HepG2 (cell line): ENCODE results near the gene CCDC33. TPM values are rescaled to one million over a fixed set of nuclear protein-coding genes. Genes with fewer than 3 reads are reported as not detected.

Source experiments
- FOXK1 ChIP-seq: sonication (generic); formaldehyde crosslinking; IDR thresholded peaks from 2 replicates; pipeline ENCODE4 v1.4.0; 2020; ENCODE audit warnings: low read depth, missing genetic modification reagents, borderline replicate concordance
- KAT8 ChIP-seq: IDR thresholded peaks from 2 replicates; pipeline ENCODE4 v1.6.1; 2016; ENCODE audit warnings: missing genetic modification reagents, missing compliant biosample characterization
- KLF13 ChIP-seq: sonication (generic); formaldehyde crosslinking; IDR thresholded peaks from 2 replicates; pipeline ENCODE4 v1.4.0; 2020; ENCODE audit warnings: mild to moderate bottlenecking, missing genetic modification reagents
- MED8 ChIP-seq: sonication (generic); formaldehyde crosslinking; IDR thresholded peaks from 2 replicates; pipeline ENCODE4 v1.8.1; 2023; ENCODE audit warnings: mild to moderate bottlenecking, missing genetic modification reagents; ENCODE audit not compliant: insufficient replicate concordance
- NAIF1 ChIP-seq: sonication (generic); formaldehyde crosslinking; IDR thresholded peaks from 2 replicates; pipeline ENCODE4 v1.5.0; 2020; ENCODE audit warnings: mild to moderate bottlenecking, missing genetic modification reagents, borderline replicate concordance
- SMAD1 ChIP-seq: sonication (generic); formaldehyde crosslinking; IDR thresholded peaks from 2 replicates; pipeline ENCODE4 v1.4.0; 2020; ENCODE audit warnings: missing genetic modification reagents, low read depth, mild to moderate bottlenecking, borderline replicate concordance
- SOX5 ChIP-seq: IDR thresholded peaks from 2 replicates; pipeline ENCODE4 v1.6.1; 2016; ENCODE audit warnings: borderline replicate concordance
- ZNF101 ChIP-seq: sonication (generic); formaldehyde crosslinking; IDR thresholded peaks from 2 replicates; pipeline ENCODE4 v1.4.0; 2020; ENCODE audit warnings: mild to moderate bottlenecking, low read depth, missing genetic modification reagents, borderline replicate concordance
- ZNF20 ChIP-seq: sonication (generic); formaldehyde crosslinking; IDR thresholded peaks from 2 replicates; pipeline ENCODE4 v1.4.0; 2020; ENCODE audit warnings: mild to moderate bottlenecking, moderate library complexity, missing genetic modification reagents
- ZNF329 ChIP-seq: sonication (generic); formaldehyde crosslinking; IDR thresholded peaks from 2 replicates; pipeline ENCODE4 v1.9.0; 2021; ENCODE audit warnings: low read depth, mild to moderate bottlenecking, missing genetic modification reagents
- ZNF883 ChIP-seq: sonication (generic); formaldehyde crosslinking; IDR thresholded peaks from 2 replicates; pipeline ENCODE4 v1.5.1; 2020; ENCODE audit warnings: mild to moderate bottlenecking, missing genetic modification reagents; ENCODE audit errors: not compliant biosample characterization
- polyA plus RNA-seq, 8 experiments: library from polyadenylated mRNA; depleted of rRNA in 3 of 8; stranded (reverse) in 7 of 8; unstranded in 1 of 8; fragments of >200 nt; fragmentation: Illumina TruSeq in 4 of 8; extraction: Trizol in 4 of 8; gene quantifications; 2 replicates each; pipeline versions ENCODE4 v1.2.1 to v1.2.3, GENCODE V29; 2011 to 2016; ENCODE audit warnings: low read depth in 4 of 8, missing spikeins in 1 of 8, mixed read lengths in 1 of 8; ENCODE audit not compliant: insufficient read depth in 1 of 8
- total RNA-seq, 5 experiments: library from RNA; depleted of rRNA; stranded (reverse); fragments of >200 nt; fragmentation: Illumina TruSeq; extraction: Trizol; gene quantifications; 2 replicates each; pipeline ENCODE4 v1.2.3, GENCODE V29; 2016; ENCODE audit warnings: low read depth in 1 of 5
- TF ChIP-seq, protein P1 (sequence below): sonication (generic); formaldehyde crosslinking; IDR thresholded peaks from 2 replicates; pipeline ENCODE4 v1.4.0; 2020; ENCODE audit warnings: missing genetic modification reagents, mild to moderate bottlenecking, borderline replicate concordance
- TF ChIP-seq, protein P2 (sequence below): sonication (generic); formaldehyde crosslinking; IDR thresholded peaks from 2 replicates; pipeline ENCODE4 v1.5.1; 2020; ENCODE audit warnings: missing genetic modification reagents, mild to moderate bottlenecking, borderline replicate concordance
- TF ChIP-seq, protein P3 (sequence below): sonication (generic); formaldehyde crosslinking; IDR thresholded peaks from 2 replicates; pipeline ENCODE4 v1.4.0; 2020; ENCODE audit warnings: mild to moderate bottlenecking, missing genetic modification reagents
- TF ChIP-seq, protein P4 (sequence below), 2 experiments: sonication (generic) in 1 of 2; formaldehyde crosslinking in 1 of 2; IDR thresholded peaks; 2 replicates each; pipeline versions ENCODE4 v1.4.0 to v1.6.1; 2018 to 2020; ENCODE audit warnings: missing genetic modification reagents in 2 of 2, borderline replicate concordance in 1 of 2, low read depth in 1 of 2, mild to moderate bottlenecking in 1 of 2, missing biosample characterization in 1 of 2
- TF ChIP-seq, protein P5 (sequence below): sonication (generic); formaldehyde crosslinking; IDR thresholded peaks from 2 replicates; pipeline ENCODE4 v1.9.0; 2021; ENCODE audit warnings: missing genetic modification reagents, mild to moderate bottlenecking, borderline replicate concordance

The CCDC33 gene
- total and polyA plus RNA-seq, 2 of the 13 experiments (the other 11 are each of a cell fraction or from before 2014, with no cell fraction given), result 0.30 TPM; not detected in 1

DNA sequence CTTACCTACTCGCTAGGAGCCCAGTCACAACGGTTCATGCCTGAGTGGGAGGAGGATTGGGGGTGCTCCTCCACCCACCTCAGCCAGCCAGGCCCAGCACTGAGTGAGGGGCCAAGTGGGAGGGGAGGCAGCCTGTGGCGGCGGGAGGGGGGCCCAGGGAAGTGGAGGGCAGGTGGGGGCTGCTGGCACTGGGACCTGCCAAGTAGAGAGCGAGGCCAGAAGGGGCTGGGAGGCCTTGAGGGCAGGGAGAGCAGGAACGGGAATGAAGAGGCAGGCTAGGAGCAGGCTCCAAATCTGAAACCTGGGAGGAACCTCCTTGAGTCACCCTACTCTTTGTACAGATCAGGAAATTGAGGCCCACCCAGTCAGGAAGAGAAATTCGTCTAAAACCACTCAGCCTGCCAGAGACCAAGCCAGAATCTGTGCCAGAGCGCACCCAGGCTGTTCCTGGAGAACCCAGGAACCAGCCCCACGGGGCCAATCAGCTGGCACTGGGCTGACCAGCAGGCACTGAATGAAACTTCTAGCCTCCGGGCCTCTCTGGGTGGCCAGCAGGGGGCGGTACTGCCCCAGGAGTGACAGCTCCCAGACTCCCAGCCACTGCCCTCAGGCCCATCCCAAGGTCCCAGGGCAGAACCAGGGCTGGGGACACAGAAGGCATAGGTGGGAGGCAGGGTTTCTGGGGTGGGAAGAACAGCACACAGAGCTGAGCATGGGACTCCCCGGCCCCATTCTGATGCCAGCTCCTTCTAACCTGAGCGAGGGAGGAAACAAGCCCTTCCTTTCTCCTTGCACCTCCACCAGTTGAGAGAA, 146.1 kb downstream of the CCDC33 start (continued):
- TF ChIP-seq ZNF883 (peak; percentile 53), SOX5 (CRISPR knock-in tag) (no peak), ZNF329 (no peak), ZNF20 (CRISPR knock-in tag) (no peak), FOXK1 (CRISPR knock-in tag) (0 out of 2 replicates have a peak, but pooled peaks have one; percentile 41), ZNF101 (no peak), SMAD1 (CRISPR knock-in tag) (no peak), NAIF1 (CRISPR knock-in tag) (no peak), KLF13 (CRISPR knock-in tag) (0 out of 2 replicates have a peak, but pooled peaks have one; percentile 30), MED8 (no peak), KAT8 (CRISPR knock-in tag) (peak; percentile 55; the same call in 1 of the 2 replicates)
- TF ChIP-seq, protein P1, sequence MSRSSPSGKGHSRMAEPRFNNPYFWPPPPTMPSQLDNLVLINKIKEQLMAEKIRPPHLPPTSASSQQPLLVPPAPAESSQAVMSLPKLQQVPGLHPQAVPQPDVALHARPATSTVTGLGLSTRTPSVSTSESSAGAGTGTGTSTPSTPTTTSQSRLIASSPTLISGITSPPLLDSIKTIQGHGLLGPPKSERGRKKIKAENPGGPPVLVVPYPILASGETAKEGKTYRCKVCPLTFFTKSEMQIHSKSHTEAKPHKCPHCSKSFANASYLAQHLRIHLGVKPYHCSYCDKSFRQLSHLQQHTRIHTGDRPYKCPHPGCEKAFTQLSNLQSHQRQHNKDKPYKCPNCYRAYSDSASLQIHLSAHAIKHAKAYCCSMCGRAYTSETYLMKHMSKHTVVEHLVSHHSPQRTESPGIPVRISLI (CRISPR knock-in tag), result no peak
- TF ChIP-seq, protein P2, sequence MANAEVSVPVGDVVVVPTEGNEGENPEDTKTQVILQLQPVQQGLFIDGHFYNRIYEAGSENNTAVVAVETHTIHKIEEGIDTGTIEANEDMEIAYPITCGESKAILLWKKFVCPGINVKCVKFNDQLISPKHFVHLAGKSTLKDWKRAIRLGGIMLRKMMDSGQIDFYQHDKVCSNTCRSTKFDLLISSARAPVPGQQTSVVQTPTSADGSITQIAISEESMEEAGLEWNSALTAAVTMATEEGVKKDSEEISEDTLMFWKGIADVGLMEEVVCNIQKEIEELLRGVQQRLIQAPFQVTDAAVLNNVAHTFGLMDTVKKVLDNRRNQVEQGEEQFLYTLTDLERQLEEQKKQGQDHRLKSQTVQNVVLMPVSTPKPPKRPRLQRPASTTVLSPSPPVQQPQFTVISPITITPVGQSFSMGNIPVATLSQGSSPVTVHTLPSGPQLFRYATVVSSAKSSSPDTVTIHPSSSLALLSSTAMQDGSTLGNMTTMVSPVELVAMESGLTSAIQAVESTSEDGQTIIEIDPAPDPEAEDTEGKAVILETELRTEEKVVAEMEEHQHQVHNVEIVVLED (CRISPR knock-in tag), result peak; percentile 39; the same call in 1 of the 2 replicates
- TF ChIP-seq, protein P3, sequence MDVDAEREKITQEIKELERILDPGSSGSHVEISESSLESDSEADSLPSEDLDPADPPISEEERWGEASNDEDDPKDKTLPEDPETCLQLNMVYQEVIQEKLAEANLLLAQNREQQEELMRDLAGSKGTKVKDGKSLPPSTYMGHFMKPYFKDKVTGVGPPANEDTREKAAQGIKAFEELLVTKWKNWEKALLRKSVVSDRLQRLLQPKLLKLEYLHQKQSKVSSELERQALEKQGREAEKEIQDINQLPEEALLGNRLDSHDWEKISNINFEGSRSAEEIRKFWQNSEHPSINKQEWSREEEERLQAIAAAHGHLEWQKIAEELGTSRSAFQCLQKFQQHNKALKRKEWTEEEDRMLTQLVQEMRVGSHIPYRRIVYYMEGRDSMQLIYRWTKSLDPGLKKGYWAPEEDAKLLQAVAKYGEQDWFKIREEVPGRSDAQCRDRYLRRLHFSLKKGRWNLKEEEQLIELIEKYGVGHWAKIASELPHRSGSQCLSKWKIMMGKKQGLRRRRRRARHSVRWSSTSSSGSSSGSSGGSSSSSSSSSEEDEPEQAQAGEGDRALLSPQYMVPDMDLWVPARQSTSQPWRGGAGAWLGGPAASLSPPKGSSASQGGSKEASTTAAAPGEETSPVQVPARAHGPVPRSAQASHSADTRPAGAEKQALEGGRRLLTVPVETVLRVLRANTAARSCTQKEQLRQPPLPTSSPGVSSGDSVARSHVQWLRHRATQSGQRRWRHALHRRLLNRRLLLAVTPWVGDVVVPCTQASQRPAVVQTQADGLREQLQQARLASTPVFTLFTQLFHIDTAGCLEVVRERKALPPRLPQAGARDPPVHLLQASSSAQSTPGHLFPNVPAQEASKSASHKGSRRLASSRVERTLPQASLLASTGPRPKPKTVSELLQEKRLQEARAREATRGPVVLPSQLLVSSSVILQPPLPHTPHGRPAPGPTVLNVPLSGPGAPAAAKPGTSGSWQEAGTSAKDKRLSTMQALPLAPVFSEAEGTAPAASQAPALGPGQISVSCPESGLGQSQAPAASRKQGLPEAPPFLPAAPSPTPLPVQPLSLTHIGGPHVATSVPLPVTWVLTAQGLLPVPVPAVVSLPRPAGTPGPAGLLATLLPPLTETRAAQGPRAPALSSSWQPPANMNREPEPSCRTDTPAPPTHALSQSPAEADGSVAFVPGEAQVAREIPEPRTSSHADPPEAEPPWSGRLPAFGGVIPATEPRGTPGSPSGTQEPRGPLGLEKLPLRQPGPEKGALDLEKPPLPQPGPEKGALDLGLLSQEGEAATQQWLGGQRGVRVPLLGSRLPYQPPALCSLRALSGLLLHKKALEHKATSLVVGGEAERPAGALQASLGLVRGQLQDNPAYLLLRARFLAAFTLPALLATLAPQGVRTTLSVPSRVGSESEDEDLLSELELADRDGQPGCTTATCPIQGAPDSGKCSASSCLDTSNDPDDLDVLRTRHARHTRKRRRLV (CRISPR knock-in tag), result no peak
- TF ChIP-seq, protein P4, sequence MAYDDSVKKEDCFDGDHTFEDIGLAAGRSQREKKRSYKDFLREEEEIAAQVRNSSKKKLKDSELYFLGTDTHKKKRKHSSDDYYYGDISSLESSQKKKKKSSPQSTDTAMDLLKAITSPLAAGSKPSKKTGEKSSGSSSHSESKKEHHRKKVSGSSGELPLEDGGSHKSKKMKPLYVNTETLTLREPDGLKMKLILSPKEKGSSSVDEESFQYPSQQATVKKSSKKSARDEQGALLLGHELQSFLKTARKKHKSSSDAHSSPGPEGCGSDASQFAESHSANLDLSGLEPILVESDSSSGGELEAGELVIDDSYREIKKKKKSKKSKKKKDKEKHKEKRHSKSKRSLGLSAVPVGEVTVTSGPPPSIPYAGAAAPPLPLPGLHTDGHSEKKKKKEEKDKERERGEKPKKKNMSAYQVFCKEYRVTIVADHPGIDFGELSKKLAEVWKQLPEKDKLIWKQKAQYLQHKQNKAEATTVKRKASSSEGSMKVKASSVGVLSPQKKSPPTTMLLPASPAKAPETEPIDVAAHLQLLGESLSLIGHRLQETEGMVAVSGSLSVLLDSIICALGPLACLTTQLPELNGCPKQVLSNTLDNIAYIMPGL (CRISPR knock-in tag; IDR thresholded peaks at IDR 0.05; ENCODE audit: borderline replicate concordance in 1 of 2, low read depth in 1 of 2), result peak; percentile 59 to 82; a peak in 3 of 4 replicates
- TF ChIP-seq, protein P5, sequence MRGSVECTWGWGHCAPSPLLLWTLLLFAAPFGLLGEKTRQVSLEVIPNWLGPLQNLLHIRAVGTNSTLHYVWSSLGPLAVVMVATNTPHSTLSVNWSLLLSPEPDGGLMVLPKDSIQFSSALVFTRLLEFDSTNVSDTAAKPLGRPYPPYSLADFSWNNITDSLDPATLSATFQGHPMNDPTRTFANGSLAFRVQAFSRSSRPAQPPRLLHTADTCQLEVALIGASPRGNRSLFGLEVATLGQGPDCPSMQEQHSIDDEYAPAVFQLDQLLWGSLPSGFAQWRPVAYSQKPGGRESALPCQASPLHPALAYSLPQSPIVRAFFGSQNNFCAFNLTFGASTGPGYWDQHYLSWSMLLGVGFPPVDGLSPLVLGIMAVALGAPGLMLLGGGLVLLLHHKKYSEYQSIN, result no peak
